Measurements from ENCODE around the gene KDM5B.

The KDM5B gene

GRCh38 chr1:202683029-202683428, 125.2 kb downstream of the KDM5B start:
- no peak for DNase-seq

DNA sequence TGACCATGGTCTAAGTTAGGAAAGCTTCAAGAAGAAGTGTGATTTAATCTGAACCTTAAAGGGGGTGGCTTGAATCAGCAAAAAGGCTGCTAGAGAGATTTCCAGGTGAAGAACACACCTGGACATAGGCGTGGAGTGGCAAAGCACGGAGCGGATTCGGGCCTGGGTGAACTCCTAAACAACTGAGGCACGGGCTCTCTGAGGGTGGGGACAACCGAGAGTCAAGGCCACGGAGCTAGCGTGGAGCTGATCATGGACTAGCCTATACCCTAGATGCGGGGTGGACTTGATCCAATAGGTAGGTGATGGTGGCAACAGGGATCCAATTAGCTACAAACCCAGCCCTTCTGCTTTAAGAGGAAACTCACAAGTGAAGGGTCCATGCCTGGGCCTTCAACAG, 125.7 kb downstream of the KDM5B start:
- no peak for DNase-seq

DNA sequence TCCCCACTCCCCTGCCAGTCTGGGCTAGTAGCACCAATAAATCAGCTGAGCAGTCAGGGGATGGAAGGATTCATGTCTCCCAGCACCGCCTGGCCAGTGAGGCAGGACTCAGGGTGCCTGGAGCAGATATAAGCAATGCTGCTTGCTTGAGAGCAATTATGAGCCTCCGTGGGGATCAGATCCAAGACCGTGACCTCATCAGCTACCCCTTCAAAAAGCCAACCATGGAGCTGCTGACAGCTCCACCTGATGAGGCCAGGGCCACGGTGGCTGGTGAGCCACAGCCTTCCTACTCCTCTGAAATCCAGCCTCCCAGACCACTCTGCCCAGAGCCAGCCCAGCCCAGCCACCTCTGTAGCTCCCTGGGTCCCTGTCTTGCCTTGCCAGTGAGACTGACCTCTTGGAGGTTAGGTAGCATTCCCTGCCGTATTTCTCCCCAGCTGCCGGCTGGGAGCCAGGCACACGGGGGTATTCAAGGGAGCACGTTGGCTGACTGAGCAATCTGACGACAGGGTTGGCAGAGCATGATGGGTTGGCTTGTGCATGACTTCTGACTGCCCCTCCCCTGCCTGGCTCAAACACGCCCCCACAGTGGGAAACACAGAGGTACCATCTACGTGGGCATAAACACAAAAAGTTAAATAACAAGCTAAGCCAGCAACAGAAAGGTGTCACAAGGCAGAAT, 126.3 kb downstream of the KDM5B start:
- no peak for DNase-seq

DNA sequence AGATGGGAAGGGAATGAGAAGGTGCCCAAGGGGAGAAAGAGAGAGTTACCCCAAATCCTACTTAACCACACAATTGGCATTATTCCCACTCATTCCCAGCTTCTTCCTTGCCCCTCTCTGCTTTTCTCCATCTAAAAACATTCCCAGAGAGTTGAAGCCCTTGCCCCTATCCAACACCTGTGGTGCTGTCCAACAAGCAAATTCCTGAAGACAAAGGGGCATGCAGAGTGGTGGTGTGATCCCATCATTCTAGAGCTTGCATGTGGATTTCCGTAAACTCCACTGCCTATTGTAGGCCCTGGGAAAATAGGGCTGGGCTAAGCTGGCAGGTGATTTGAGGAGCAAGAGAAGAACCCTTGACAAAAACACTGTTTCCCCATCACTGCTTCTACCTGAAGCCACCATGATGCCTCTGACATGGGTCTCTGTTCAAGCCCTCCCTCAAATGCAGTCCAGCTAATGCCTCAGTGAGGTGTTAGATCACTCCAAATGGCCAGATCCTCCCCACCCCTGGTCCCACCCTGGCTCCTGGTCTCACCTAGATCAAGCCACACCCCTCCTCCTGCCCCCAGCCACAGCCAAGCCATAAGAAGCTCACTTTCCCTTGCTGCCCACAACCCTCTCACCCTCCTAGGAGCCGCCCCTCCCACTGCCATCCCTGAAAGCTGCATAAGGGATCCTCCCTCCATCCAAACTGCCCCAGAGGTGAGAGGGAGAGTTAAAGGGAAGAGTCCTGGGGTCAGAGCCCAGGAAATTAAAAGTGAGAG, 127.5 kb downstream of the KDM5B start:
- no peak for DNase-seq

- no peak for DNase-seq
Observed at GRCh38 chr1:202679406-202680177, 128.6 kb downstream of the KDM5B start.

- no peak for DNase-seq
Observed at GRCh38 chr1:202677433-202677832, 130.8 kb downstream of the KDM5B start.
